NCI-H1048 (cell line): ENCODE results near the gene TASP1.
A peak's percentile ranks its signal among the peaks of the same experiment; 100 is the strongest.
"Not testable (repeated sequence)": the region's sequence is repeated elsewhere in the genome, so short reads cannot be mapped to it uniquely, and the experiment has no call there.

Source experiments
- DNase-seq: peaks from one replicate; lab custom pipeline; 2025; lab: John Stamatoyannopoulos, UW

Gene TASP1

DNA sequence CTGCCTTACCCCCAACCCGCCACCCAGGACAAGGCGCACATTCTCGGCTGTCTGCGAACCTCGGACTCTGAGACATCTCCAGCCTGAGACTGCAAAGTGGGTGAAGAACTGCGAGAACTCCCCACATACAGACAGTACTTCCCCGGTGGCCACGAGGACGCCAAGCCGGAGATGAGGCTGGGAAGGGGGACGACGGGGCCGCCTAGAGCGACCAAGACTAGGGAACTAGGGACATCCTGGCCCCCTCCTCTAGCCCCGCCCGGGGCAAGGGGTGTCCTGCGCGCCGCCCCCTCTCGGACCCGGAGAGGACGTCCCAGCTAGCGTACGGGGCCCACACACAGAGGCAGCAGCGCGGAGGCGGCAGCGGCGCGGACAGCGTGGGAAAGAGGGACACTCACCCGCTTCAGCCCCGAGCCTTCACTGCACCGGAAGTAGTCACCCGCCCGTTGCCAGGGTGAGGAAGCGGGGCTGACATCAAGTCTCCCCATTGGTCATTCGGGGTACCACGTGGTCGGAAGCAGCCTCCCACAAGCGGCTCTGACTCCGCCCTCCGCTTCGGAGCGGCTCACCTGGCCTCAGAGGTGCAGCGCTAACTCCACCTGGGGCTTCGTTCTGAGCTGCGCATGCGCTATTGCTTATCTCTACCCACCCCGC lies at the start of gene TASP1:
Gene TASP1 (minus strand): TSS at position 437 of the 654 bp plus-strand sequence. CDS start 8,854 bp downstream, outside the sequence.
- DNase-seq: peak; percentile 94

DNA sequence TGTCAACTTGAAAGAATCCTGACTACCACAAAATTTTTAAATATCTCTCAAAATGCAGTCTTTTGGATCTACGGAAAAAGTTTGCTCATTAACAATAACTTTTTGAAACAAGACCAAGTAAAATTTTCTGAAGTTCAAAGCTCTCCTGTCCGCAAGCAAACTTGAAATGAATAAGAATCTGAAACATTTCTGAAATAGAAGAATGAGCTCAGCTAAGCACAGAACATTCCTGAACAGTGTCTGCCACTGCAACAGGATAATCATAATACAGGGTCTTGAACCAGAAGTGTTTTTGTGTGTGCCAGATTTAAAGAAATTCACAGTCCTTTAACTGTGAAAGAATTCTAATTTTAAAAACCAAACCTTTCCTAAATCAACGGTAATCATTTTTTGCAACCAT lies 49.1 kb upstream of the TASP1 start:
- no peak for DNase-seq

DNA sequence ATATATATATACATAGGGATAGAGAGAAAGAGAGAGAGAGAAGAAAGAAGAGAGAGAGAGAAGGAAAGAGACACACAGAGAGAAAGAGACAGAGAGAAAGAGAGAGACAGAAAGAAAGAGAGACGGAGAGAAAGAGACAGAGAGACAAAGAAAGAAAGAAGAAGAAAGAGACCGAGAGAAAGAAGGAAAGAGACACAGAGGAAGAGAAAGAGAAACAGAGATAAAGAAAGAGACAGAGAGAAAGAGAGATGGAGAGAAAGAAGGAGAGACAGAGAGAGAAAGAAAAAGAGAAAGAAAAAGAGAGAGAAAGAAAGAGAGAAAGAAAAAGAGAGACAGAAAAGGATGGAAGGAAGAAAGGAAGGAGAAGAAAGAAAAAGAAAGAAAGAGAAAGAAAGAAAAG lies 46.9 kb upstream of the TASP1 start:
- no peak for DNase-seq

DNA sequence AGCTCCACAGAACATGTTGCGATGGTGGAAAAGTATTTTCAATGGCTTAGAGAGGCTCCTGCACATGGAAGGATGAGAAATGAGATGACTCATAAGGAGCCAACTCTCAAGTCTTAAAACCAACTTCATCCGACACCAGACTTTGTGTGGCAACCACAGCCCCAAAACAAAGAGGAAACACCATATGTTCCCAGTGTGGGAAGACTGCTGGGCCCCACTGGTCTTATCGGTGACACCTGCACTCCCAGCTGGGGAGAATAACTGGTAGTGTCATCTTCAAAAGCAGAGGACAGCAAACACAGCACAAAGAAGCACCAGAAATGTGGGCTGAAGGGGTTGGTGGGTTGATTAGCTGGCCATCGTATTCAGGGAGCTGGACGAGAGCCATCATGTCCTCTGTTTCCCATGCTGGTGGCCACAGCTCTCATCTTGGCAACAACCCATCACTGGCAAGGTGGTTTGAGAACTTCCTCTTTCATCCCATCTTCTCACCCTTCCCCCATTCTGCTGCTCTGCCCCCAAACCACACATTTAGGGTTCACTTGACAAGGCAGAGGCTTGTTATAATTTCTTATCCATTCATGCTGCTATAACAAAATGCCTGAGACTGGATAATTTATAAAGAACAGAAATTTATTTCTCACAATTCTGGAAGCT lies 46.0 kb upstream of the TASP1 start:
- DNase-seq: no peak

DNA sequence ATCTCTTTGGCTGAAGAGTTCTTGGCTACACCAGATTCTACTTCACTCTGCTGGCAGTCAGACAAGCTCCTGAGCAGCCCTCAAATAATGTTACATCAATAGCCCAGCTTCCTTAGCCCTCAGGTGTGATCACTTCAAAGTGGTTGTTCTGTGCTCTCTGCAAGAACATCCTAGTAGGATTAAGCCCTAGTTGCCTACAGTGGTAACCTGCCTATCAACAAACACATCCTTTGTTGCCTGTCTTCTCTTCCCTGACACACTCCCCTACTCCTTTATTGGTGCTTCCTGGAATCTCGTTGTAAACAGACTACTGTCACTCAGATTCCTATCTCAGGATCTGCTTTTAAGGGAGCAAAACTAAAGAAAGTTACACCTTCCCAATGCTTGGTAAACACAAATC lies 45.1 kb upstream of the TASP1 start:
- DNase-seq: no peak

DNA sequence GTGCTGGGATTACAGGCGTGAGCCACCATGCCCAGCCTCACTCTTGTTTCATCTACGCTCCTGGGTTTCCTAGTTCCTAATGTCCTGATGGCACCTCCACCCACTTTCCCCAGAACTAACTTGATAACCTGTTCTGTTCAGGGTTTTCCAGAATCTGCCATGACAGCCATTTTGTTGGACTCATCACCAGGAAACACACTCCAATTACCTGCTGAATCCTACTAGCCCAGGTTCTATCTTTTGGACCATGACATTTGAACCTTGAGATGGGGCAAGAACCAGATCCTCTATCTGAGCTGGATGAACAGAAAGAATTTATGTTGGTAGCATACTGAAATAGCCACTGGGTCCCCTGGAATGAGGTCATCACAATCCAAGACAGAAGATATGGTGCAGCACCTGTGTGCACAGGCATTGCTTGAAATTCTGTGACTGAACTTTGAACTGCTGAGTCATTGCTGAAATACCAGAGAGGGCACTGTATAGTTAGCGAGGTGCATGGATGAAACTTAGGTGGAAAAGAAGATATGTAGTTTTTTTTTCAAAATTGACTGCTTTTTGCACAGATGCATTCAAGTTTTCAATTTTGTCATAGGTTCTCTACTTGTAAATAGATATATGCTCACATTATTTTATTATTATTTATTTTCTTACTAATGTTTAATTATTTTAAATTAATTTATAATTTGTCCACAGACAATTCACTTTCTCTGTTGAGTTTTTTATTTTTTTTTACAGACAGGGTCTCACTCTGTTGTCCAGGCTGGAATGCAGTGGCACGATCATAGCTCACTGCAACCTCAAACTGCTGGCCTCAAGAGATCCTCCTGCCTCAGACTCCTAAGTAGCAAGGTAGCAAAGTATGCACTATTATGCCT lies 42.8 kb upstream of the TASP1 start:
- DNase-seq: no peak

DNA sequence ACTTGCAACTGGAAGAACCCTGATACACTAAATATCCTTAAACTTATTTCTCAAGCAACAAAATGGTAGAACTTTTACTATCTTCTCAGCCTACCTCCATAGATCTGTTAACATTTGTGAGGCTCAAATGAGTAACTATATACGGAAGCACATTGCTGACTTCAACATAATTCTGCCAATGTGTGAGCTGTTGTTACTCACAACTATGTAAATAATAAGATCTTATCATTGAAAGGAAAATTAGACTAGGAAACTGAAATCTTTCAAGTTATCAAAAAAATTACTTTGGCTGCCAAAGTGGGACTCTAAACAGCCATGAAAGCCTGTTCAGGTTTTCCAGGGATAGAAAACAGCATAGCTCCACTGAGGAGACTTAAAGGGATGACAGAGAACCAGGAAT lies 40.2 kb upstream of the TASP1 start:
- no peak for DNase-seq

DNA sequence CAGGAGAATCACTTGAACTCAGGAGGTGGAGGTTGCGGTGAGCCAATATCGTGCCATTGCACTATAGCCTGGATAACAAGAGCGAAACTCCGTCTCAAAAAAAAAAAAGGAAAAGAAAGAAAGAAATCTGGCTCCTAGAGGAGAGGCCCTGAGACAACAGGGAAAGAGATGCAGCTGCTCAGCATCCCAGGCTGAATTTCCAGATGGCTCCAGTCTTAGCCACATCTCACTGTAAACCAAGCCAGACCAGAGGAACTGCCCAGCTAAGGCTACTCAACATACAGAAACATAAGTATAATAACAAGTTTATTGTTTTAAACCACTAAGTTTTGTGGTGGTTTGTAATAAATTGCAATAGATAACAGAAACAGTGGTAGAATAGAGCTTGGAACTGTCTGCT lies 38.5 kb upstream of the TASP1 start:
- DNase-seq: no peak

- no peak for DNase-seq
Observed at GRCh38 chr20:13676682-13677081, 38.0 kb upstream of the TASP1 start.

GRCh38 chr20:13672690-13673089 lies 34.0 kb upstream of the TASP1 start:
- DNase-seq: no peak

DNA sequence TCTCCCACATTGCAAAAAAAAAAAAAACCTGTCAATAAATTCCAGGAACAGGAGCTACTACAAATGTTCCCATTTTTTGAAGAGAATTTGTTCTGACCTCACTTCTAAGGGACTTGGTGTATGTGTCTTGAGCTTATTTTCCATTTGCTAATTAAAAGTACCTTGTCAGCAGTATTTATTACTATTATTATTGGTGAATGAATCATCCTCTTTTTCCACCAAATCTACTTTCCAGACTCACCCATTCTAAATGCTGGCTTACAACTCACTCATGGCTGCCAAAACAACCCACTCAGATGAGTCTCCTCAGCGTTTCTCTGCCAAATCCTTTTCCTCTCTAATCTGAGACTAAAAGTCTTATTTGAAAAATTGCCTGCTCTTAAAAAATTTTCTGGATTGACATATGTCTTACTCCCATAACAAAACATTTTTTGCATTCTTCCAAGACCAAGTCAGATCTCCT lies 33.2 kb upstream of the TASP1 start:
- no peak for DNase-seq

- no peak for DNase-seq
Observed at GRCh38 chr20:13671512-13671911, 32.8 kb upstream of the TASP1 start.

DNA sequence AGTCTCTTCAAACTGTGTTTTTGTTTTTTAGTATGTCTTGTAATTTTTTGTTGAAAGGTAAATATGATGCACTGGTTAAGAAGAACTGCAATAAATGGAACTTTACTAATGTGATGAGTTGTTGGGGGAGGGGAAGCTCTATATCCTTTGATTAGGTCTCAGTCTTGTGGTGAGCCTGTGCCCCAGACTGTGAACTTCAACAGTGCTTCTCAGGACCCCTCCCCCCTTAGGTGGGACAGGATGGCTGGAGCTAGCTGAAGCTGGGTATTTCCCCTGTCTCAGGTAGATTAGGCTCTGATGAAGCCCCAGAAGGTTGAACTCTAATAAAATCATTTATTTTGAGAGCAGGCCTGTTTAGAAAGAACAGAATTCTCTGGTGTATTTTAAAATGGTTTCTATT lies 31.4 kb upstream of the TASP1 start:
- DNase-seq: no peak

GRCh38 chr20:13665709-13666395 lies 27.1 kb upstream of the TASP1 start:
- DNase-seq: no peak

DNA sequence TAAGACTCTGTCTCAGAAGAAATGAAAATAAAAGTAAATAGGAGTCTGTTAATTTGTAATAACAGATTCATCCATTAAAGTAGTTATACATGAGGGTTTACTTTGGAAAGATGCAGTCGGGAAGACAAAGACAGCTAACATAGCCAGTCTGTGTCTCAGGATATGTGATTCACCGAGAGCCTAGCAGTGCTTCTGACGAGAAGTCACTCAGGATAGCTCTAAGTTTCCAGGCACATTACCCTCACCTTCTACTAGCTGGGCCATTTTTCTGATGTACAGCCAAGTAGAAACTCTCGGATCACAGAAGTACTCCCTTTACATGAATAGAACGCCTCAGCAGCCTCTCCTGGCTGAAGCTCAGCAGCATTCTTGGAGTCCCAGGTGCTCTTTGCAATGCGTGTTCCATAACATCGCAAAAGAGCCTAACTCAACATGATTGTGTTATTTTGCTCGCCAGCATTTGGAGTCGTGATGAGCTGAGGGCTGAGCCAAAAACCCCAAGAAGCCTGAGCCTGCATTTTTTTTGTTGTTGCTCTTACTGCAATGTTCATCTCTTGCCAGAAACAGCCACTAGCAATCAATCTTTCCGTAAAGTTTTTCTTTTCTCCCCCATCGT lies 22.4 kb upstream of the TASP1 start:
- DNase-seq: no peak

DNA sequence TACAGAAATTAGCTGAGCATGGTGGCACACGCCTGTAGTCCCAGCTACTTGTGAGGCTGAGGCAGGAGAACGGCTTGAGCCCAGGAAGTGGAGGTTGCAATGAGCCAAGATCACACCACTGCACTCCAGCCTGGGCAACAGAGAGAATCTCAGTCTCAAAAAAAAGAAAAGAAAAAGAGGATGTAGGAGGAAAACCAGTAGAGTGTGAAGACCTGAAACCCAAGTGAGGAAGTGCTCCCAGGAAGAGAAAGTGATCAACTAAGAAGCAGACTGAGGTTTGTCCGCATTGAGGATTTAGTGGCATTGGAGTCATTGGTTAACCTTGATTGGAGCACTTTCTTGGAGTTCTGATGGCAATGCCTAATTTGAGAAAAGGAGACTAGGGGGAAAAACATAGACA lies 20.6 kb upstream of the TASP1 start:
- DNase-seq: no peak

GRCh38 chr20:13658060-13658459 lies 19.3 kb upstream of the TASP1 start:
- DNase-seq: not testable (repeated sequence)

GRCh38 chr20:13656721-13657368 lies 18.1 kb upstream of the TASP1 start:
- no peak for DNase-seq

DNA sequence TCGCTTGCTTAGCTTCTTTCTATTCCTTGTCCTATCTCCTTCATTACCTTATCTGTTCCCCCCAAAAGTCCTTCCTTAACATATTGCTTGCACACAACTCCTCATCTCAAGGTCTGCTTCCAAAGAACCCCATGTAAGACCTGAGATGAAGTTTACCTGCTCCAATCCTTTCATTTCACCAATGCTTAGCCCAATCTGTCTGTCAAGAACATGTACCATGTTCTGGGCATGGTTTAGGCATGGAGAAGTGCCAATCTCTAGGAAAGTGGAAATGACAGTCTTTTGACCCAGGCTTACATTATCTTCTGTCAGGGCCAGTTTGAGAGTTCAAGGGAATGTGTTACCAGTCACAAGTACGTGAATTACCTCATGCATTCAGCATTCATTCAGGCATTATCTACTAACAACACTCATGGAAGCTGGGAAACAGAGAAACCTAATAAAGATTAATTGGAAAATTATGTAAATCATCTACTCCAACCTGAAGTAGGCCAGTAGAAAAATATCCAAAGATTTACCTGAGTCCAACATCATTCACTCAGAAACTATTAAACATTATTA lies 15.8 kb upstream of the TASP1 start:
- DNase-seq: no peak

DNA sequence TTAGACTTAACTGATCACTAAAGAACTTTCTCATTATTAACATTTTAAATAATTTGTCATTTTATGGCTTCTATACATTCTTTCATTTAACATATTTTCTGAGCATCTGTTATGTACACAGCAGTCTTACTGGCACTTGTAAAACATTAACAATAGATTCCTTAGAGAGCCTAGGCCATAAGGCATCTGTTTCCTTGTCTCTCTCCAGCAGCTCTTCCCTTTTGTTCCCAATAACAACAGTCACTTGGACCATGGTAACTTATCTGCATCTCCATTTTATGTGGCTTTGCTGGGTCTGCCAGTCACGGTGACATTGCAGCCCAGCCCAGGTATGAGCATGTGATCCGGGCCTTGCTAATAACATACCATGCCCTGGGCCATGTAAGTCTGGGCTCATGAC lies 11.7 kb upstream of the TASP1 start:
- DNase-seq: no peak
